GM12874 (cell line): ENCODE results near the gene RASGRF2.

ENCODE experiments used
- TF ChIP-seq, protein P1 (sequence below): IDR thresholded peaks from 2 replicates; pipeline ENCODE4 v1.5.1; 2011; ENCODE audit warnings: low read depth, mild to moderate bottlenecking, control low read depth, low read length, moderate library complexity; ENCODE audit not compliant: insufficient read depth

Gene RASGRF2

DNA sequence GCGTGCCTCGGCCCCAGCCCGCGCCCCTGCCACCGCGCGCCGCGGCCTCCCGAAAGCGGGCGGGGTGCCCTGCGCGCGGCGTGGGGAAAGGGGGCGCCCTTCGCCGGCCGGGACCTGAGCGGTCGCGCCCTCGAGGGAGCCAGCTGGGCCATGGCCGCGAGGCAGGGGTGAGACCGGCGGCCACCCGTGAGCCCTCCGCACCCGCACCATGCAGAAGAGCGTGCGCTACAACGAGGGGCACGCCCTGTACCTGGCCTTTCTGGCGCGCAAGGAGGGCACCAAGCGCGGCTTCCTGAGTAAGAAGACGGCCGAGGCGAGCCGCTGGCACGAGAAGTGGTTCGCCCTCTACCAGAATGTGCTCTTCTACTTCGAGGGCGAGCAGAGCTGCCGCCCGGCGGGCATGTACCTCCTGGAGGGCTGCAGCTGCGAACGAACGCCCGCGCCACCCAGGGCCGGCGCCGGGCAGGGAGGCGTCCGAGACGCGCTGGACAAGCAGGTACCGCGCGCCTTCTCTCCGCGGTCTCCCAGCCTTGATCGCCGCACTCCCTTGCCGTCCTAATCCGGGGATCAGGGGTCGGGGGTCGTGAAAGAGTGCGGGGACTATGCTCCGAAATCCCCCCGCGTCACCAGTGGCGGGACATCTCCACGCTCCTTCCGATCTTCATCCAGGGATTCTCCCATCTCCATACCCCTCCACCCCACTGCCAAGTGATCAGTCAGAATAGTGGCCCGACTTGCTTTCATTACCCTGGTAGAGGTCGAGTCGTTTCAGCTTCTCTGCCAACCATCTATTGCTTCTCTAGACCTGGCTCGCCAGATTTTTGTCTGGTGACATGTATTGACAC is 590 bp downstream of the RASGRF2 start:
- TF ChIP-seq, protein P1, sequence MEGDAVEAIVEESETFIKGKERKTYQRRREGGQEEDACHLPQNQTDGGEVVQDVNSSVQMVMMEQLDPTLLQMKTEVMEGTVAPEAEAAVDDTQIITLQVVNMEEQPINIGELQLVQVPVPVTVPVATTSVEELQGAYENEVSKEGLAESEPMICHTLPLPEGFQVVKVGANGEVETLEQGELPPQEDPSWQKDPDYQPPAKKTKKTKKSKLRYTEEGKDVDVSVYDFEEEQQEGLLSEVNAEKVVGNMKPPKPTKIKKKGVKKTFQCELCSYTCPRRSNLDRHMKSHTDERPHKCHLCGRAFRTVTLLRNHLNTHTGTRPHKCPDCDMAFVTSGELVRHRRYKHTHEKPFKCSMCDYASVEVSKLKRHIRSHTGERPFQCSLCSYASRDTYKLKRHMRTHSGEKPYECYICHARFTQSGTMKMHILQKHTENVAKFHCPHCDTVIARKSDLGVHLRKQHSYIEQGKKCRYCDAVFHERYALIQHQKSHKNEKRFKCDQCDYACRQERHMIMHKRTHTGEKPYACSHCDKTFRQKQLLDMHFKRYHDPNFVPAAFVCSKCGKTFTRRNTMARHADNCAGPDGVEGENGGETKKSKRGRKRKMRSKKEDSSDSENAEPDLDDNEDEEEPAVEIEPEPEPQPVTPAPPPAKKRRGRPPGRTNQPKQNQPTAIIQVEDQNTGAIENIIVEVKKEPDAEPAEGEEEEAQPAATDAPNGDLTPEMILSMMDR: no peak

DNA sequence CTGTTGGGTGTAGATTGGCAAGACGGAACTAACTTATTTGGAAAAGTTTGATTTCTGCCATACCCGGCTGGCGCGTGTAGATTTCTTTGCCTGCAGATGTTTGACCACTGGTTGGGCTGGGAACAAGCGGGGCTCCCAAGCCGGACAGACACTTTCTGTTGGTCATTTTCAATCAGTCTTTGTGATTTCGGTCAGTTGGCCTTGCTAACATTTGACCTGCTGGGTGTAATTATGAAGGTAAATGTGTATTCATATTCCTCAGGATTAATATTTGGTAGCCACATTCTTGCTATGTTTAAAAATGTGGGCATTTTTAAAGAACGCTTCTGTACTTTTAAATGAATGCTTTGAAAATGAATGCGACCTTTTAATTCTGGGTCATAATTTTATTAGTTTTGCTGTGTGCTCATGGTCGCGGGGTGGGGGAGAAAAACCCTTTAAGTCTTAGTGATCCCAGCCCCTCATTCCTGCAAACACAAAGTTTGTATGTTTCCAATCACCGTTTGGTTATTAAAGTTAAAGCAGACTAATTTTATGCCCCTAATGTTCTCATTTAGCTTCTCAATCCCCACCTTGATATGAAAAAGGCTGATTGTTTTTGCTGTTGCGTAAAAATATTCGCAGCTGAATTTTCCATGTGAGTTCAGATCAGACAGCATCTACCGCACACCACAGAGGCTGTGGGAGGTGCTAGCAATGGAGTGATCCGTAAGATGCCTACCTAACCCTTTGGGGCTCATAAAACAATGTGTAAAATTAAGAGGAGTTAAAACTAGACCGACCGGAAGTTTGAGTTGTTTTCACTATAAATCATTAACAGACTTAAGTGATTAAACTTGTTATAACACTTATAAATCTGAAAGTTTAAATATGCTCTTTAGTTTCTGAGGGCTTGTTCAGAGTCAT is 1.5 kb downstream of the RASGRF2 start:
- TF ChIP-seq, protein P1: no peak

DNA sequence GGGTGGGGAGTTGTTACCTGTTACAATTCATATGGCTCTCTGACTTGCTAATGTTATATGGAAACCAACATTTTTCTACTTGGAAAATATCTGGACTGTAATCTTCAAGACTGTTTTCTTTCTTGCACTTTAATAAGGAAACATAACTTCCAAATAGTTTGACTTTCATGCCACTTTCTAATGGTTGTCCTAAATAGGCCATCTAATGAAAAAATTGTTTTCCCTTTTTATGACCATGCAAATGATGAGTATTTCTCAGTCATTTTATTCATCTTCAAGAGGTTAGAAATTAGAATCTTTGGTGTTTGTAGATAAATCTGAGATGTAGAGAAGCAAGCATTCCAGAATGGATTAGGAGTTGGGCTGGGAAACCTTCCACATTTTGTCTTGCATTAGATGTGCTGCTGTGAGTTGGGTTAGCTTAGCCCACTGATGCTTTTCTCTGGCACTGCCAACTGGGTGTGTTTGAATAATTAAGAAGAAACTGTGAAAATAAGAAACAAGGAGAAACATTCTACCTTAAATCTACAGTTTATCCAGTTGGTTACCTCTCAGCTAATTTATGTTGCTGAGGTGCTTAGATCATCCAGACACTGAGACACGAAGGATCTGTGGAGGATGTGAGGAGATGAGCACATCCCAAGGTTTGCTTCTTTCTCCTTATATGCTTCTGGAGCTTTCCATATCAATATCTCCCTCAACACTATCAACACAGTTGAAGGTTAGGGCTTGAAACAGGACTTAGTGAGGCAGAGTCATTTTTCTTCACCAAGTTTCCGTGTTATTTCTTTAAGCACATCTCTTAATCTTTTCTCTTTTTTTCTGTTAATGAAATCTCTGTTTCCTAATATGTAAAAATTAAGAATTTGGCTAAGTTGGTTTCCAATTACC is 2.7 kb downstream of the RASGRF2 start:
- TF ChIP-seq, protein P1: no peak

DNA sequence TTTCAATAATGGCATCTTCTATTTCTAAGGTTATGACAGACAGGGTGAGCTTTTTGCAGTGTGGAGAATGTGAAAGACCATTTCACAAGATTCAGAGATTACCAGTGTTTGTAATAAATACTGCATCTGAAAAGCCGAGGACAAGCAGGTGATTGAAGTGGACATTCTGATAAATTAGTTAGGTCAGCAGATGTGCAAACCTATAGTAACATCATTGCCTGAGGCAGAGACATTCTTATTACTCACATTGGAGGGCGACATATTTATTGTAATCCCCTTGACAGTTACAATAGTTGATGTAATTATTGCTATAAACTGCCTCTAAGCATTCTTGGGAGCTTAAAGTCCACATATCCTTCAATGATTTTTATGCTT is 3.3 kb downstream of the RASGRF2 start:
- TF ChIP-seq, protein P1: no peak

DNA sequence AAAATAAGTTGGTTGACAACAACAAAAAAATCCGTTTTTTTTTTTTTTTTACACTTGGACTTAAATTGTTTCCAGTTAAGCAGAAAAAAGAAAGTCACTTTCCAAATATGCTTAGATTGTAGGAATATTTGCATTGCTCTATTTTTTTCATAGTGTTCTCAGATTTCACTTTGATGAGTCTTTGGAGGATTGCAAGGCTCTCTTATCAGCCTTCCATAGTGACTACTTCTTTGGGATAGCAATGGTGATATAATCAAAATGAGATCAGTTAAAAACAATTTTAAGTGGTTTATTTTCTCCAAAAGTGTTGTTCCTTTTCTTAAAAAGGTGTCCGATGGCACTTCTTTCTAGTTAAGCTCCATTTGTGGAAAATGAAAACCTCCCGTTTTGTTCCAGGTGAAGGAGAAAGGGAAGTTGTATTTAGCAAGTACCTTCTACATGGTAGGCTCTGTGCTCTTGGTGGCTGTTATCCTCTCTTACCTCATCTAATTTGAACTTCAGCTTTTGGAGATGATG is 3.9 kb downstream of the RASGRF2 start:
- TF ChIP-seq, protein P1: no peak

DNA sequence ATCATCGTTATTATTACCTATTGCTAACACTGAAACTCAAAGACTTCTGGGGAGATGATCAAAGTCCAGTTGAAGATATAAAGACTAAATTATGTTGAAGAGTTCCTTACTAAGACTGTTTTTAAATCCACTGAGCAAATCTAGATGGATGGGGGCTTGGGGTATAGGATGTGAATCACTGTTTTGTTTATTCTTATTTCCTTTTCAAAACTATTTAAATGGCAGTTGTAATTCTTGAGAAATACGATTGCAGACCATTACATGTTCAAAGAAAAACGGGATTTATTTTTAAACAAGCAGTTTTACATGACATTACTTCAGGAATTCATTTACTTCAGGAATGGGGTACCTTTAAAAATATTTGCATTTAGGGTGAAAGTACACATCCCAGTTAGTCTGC is 4.3 kb downstream of the RASGRF2 start:
- TF ChIP-seq, protein P1: no peak

DNA sequence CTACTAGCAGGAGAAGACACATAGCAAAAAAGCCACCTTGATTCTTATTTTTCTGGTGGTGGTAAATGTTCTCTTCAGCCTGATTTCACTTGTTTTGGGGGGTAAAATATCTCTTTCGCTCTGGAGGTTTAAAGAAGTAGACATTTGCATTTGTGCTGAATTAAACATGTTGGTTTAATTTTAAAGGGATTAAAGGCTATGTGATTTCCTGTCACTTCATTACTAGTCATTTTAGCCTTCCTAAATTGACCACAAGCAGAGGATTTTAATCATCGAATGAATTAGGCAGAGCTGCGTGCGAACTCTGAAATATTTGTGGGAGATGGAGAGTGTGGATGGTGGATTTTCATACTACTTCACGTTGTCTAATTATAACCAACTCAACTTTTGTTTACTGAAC is 4.8 kb downstream of the RASGRF2 start:
- TF ChIP-seq, protein P1: no peak
